Activated CD4-positive, alpha-beta T cell treated with anti-CD3 and anti-CD28 coated beads for 1 hour (primary cell): ENCODE measurements around the gene IL15.
"Not testable (repeated sequence)": the region's sequence is repeated elsewhere in the genome, so short reads cannot be mapped to it uniquely, and the experiment has no call there.

ENCODE experiments used
- DNase-seq: peaks from one replicate; pipeline ENCODE4 v3.0.0-alpha.2; 2020

The IL15 gene

DNA sequence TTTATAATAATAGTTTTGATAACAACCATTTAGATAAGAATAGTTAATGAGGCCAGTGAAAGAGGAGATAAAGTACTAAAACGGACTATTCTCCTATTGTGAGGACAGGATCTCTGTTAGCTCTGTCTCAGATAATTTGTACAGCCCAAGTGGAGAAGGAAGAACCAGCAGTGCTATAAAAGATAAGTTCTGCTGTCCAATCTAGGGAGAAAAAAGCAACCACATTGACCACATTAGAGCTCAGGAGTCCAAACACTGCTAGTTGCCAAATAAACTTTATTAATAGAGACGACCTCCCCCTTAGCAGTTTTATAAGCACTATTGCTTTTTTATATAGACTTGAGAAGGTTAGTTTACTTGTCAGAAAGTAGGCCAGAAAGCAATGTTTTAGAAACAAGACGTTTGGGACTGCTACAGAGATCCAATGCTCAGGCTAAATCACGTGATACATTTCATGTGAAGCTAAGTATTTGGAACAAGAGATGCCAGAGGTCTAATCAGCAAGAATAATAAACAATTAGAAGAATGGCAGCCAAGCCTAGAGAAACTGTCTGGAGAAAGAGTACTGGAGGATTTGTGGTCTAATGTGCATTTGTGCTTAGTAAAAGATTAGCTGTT, 15.9 kb downstream of the IL15 start:
- no peak for DNase-seq

DNA sequence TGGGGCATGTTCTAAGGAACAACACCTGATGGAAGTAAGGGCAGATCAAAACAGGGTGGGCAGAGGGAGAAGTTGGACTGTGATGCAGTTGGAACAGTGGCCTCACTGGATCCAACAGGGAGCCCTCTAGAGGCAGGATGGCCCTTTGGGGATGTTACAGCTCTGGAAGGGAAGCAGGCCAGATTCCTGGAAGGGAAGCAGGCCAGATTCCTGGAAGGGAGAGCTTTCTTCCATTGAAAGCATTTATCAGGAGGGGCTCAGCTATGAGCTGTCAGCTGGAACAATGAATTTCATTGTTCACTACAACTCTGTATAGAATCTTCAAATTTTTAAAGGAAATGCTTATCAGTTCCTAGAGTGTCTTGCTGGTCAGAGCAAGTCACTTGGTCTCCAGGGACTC, 17.7 kb downstream of the IL15 start:
- no peak for DNase-seq

DNA sequence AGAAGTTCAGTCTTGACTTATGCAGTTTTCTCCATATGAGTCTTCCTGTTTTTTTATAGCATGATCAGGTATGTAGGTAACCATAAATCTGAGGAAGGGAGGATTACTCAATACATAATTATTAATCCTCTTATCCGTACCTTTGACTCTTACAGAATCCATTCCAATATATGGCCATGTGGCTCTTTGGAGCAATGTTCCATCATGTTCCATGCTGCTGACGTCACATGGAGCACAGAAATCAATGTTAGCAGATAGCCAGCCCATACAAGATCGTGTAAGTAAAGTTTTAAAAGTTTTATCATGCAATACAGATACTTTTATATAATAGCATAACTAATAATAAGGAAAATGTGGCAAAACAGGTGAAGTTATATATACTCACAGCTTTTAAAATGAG, 19.6 kb downstream of the IL15 start:
- no peak for DNase-seq

DNA sequence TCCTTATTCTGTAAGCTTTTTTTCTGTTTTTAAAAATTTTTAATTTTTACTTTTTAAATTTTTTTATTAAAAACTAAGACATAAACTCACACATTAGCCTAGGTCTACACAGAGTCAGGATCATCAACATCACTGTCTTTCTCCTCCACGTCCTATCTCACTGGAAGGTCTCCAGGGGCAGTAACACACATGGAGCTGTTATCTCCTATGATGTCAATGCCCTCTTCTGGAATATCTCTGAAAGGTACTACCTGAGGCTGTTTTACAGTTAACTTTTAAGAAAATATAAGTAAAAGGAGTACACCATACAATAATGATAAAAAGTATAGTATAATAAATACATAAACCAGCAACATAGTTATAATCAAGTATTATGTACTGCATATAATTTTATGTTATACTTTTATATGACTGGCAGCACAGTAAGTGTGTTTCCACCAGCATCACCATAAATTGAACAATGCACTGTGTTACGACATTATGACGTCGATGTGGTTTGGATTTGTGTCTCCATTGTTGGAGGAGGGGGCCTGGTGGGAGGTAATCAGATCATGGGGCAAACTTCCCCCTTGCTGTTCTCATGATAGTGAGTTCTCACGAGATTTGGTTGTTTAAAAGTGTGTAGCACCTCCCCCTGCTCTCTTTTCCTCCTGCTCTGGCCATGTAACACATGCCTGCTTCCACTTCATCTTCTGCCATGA, 21.3 kb downstream of the IL15 start:
- DNase-seq: no peak

DNA sequence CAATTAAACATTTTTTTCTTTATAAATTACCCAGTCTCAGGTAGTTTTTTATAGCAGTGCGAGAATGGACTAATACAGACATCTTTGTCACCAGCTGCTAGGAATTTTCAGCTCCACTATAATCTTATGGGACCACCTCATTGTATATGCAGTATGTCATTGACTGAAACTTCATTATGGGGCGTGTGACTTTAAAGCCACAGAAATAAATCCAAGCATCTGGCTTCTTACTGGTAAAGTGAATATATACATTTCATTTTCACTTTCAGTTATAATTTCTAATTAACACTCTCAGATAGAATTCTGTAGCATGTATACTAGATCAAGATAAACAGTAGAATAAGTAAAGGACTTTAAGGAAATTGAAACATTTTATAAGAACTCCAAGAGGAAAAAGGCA, 21.9 kb downstream of the IL15 start:
- no peak for DNase-seq

DNA sequence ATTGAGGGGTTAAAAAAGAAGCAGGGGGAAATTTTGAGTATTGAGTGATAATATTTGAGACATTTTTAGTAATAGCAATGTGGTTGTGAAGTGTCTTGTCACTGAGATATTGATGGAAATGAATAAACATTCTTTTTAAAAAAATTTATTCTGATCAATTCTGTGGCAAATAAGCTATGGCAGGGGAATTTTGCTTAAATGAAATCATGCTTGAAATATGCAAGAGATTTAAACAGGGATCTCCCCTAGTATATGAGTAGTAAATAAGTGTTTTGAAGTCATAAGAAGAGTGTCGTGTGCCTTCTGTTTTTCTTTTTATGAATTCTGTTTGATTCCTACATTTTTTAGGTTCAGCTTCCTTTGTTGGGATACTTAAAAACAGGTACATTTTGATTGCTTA, 23.2 kb downstream of the IL15 start:
- DNase-seq: no peak

DNA sequence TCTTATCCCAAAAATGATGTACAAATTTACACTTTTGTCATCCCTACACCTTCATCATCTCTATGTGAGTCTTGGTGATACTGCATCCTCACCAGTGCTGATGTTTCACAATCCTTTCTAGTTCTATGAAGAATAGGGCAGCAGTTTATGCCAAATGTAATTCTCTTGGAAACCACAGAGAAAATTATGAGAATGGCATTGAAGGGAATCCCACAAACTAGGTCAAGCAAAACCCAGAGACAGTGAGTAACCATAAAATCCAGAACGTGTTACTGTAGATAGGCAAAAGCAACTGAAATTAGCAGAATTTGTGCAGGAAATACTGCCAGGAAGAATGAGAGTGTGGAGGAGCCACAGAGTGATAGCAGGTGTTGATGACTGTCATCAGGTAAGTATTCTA, 24.5 kb downstream of the IL15 start:
- DNase-seq: no peak

DNA sequence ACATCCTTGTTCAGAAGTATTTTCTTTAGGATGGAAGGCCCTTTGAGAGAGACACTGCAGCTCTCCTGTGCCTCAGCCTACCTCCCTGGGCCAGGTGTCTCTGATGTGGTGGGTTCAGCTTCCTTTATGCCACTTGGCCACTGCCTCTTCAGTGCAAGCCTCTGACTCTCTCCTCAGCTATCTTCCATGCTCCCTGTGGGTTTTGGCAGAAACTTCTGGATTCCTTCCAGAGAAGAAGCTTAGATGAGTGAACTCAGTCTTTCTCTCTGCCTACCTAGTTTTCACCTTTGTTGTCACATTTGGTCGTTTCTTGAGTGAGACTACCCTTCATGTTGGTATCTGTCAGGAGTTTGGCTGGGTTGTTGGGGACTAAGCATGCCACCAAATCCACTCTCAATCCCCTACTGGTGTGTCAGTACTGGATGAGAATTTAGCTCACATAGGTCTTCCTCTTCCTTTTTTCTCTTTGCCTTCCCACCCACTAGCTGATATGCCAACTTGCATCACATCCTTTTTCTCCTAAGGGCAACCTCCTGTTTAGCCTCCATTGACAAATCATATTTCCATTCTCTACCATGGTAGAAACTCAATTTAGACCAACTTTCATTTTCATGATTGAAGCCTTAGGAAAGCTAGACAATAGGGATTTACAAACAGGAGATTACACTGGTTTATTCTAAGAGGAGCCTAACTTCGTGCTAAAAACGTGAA, 32.0 kb downstream of the IL15 start:
- DNase-seq: no peak

DNA sequence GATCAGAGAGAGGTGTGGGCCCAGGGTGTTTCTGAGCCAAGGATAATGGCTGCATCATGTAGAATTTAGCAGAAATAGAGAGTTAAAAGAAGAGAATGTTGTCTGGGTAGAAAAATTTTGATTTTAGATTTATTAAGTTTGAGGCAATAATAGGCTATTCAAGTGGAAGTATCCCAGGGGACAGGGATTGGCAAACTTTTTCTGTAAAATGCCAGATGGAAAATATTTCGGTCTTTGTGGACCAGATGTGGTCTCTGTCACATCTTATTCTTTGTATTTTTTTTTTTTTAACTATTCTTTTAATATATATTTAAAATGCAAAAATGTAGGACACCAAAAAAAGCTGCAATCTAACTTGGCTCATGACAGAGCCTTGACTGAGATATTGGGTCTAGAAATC, 33.1 kb downstream of the IL15 start:
- no peak for DNase-seq

DNA sequence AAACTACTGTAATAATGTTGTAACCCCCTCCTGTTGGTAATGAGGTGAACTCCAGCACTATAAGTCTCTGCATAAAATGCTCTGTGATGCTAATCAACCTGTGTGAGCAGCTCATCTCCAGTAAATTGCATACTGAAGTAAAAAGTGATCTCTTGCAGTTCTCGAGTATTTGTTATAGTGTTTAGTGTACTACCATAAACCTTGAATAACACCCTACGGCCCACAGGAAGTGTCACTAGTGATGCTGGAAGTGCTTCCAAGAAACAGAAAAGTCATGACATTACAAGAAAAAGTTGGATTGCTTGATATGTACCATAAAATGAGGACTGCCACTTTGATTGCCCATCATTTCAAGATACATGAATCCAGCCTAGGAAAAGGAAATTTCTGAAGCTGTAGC, 39.0 kb downstream of the IL15 start:
- no peak for DNase-seq

DNA sequence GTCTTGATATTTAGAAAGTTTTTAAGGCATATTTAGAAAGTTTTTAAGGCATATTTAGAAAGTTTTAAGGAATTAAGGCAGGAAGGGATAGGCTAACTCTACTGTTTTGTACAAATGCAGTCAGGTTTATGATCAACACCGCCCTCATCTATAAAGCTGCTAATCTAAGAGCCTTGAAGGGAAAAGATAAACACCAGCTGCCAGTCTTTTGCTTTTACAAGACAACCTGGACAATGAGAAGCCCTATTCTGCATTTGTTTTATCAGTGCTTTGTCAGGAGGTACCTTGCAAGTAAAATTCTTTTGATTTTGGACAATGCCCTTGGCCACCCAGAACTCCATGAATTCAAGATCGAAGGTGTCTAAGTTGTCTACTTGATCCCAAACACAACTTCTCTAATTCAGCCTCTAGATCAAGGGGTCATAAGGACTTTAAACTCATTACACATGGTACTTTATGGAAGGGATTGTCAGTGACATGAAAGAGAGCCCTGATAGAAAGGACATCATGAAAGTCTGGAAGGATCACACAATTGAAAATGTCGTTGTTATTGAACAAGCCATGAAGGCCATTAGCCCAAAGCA, 39.8 kb downstream of the IL15 start:
- DNase-seq: no peak

DNA sequence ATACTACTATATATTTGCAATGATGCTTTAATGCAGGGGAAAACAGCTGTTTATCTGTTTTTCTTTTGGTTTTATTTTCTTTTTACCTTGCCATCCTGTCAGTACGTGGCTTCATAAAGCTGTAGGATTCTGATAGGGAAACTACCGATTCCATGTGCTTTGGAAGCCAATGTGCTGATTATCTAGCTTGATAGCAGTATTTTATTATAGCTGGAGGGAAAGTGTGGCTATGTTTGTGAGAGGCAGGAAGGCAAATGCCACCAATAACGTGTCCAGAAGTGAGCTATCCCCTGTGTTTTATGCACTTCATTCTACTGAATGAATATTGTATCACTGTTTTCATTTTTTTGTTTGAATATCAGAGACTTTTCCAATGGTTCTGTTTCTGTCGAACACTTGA, 43.7 kb downstream of the IL15 start:
- DNase-seq: no peak

DNA sequence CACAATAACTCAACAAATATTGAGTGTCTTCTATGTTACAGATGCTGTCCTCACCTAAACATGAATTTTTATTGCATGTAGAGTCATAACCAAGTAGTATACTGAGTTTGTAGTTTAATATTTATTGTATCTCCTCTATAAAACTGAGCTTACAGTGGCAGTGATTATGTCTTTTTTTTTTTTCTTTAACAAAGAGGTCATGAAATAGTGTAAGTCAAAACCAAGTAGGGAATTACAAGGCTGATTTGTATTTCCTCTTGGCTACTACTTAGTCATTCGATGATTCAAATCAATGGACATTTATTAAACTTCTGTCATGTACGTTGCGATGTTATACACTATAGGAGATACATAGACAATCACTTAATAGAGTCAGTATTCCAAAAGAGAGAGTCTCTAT, 48.4 kb downstream of the IL15 start:
- no peak for DNase-seq

DNA sequence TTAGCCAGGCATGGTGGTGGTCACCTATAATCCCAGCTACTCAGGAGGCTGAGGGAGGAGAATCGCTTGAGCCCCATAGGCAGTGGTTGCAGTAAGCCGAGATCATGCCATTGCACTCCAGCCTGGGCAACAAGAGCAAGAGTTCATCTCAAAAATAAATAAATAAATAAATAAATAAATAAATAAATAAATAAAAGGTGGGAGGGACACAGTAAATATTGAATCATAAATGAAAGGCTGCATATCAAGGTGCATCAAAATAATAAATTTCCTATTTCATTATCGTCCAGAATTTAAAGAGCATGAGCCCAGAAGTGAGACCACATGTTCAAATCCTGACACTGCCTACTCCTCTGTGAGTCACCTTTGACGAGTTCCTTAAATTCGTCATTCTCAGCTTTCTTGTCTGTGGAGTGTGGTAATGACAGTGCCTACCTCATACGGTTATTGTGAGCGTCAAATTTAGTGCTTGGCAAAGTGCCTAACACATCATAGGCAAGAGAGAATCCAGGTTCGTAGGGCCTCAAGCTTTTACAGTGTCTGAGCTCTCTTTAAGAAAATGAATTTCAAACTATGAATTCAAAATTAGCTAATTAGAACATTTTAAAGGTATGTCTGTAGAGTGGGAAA, 49.9 kb downstream of the IL15 start:
- no peak for DNase-seq

DNA sequence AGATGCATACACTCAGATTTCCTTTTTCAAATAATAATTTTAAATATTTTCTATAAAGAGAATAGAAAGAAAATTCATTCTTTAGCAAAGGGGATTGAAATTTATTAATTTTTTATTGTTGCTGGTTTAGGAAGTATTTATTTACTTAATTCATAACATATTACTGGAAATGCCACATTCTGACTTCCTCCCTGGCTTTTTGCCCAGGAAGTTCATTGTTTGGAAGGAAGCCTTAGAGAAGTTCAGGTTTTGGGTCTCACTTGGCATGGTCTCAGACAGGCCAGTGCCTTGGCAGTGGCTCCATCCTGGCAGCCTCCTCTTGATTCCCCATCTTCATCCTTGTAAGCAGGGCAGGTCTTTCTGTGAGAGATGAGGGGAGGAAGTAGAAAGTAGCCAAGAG, 50.5 kb downstream of the IL15 start:
- no peak for DNase-seq

DNA sequence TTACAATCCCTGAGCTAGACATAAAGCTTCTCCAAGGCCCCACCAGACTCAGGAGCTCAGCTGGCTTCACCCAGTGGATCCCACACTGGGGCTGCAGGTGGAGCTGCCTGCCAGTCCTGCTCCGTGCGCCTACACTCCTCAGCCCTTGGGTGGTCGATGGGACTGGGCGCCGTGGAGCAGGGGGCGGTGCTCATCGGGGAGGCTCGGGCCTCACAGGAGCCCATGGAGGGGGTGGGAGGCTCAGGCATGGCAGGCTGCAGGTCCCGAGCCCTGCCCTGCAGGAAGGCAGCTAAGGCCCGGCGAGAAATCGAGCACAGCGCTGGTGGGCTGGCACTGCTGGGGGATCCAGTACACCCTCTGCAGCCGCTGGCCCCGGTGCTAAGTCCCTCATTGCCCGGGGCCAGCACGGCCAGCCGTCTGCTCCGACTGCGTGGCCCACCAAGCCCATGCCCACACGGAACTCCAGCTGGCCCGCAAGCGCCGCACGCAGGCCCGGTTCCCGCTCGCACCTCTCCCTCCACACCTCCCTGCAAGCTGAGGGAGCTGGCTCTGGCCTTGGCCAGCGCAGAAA, 53.4 kb downstream of the IL15 start:
- not testable (repeated sequence) for DNase-seq

DNA sequence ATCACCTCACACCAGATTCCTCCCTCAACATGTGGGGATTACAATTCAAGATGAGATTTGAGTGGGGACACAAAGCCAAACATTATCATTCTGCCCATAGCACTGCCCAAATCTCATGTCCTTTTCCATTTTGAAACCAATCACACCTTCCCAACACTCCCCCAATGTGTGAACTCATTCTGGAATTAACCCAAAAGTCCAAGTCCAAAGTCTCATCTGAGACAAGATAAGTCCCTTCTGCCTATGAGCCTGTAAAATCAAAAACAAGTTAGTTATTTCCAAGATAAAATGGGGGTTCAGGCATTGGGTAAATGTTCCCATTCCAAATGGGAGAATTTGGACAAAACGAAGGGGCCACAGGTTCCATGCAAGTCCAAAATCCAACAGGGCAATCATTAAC, 54.9 kb downstream of the IL15 start:
- not testable (repeated sequence) for DNase-seq

DNA sequence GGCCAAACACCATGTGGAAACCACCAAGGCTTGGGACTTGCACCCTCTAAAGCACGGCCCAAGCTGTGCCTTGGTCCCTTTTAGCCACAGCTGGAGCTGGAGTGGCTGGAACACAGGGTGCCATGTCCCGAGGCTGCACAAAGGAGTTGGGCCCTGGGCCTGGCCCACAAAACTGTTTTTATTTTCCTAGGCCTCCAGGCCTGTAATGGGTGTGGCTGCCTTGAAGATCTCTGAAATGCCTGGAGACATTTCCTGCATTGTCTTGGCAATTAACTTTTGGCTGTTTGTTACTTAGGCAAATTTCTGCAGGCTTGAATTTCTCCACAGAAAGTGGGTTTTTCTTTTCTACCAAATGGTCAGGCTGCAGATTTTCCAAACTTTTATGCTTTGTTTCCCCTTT, 55.7 kb downstream of the IL15 start:
- no peak for DNase-seq

DNA sequence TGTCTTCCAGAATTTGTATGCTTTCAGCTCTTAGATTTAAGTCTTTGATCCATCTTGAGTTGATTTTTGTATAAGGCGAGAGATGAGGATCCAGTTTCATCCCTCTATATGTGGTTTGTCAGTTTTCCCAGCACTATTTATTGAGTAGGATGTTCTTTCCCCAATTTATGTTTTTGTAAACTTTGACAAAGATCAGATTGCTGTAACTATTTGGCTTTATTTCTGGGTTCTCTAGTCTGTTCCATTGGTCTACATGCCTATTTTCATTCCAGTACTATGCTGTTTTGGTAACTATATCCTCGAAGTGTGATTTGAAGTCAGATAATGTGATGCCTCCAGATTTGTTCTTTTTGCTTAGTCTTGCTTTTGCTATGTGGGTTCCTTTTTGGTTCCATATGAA, 60.7 kb downstream of the IL15 start:
- no peak for DNase-seq

DNA sequence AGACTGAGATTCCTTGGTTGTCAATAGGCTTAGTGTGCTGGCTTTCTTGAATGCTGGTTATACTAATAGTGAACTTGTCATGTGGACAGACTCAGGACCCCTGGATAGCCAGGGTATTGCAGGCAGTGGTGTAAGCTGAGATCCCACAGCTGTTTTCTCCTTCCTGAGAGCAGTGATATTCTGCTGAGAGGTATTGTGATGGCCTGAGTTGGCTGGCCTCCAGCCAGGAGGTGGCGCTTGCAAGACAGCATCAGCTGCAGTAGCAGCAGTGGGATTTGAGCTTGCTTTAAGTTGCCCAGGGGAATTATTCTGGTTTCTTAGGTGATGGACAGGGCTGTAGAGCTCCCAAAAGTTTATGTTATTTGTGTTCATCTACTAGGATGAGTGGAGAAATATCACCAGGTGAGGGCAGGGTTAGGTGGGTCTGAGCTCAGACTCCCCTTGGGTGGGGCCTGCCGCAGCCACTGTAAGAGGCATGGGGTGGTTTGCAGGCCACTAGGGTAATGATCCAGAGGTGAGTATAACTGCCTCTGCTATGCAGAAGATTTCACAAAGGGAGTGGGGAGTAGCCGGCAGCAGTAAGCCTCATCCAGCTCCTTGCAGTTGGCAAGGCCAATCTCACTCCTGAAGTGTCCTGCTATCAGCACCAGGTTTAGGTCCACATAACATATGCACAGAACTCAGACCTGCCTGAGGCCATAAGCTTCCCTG, 66.2 kb downstream of the IL15 start:
- no peak for DNase-seq

DNA sequence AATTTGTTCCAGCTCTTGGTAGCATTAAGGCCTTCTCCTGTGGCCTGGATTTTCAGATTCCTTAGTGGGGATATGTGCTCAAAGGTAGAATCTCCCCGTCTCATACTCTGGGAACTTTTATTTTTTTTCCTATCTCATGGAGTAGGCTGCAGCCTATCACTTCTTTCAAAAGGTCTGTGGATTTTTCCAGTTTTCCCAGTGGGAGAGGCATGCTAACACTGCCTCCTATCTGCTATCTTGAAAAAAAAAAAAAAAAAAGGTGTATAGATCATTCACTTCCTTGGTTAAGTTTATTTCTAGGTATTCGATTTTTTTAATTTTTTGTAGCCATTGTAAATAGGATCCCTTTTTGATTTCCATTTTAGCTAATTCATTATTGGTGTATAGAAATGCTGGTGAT, 67.1 kb downstream of the IL15 start:
- DNase-seq: no peak

DNA sequence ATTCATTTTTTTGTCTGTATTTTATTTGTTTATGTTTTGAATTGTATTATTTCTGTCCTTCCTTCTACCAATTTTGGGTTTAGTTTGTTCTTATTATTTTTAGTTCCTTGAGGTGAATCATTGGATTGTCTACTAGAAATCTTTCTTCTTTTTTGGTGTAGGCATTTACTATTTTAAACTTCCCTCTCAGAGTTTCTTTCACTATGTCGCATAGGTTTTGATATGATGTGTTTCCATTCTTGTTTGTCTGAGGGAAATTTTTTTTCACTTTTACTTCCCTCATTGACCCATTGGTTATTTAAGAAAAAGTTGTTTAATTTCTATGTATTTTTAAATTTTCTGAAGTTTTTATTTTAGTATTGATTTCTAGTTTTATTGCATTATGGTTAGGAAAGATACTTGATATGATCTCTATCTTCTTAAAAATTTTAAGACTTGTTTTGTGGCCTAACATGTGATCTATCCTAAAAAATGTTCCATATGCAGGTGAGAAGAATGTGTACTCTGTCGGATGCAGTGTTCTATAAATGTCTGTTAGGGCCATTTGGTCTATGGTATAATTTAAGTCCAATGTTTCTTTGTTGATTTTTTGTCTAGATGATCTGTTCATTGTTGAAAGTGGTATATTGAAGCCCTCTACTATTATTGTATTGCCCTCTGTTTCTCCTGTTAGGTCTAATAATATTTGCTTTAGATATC, 68.8 kb downstream of the IL15 start:
- no peak for DNase-seq
